Stimulated activated CD4-positive, alpha-beta T cell treated with anti-CD3 and anti-CD28 coated beads, Interleukin-2, amount 100 ng/mL, for 48 hours (primary cell): ENCODE results near the gene EPHA6.
"Not testable (repeated sequence)": the region's sequence is repeated elsewhere in the genome, so short reads cannot be mapped to it uniquely, and the experiment has no call there.

Source experiments
- DNase-seq, 2 donors: peaks; one replicate each; pipeline ENCODE4 v3.0.0-alpha.2; 2020

The EPHA6 gene

DNA sequence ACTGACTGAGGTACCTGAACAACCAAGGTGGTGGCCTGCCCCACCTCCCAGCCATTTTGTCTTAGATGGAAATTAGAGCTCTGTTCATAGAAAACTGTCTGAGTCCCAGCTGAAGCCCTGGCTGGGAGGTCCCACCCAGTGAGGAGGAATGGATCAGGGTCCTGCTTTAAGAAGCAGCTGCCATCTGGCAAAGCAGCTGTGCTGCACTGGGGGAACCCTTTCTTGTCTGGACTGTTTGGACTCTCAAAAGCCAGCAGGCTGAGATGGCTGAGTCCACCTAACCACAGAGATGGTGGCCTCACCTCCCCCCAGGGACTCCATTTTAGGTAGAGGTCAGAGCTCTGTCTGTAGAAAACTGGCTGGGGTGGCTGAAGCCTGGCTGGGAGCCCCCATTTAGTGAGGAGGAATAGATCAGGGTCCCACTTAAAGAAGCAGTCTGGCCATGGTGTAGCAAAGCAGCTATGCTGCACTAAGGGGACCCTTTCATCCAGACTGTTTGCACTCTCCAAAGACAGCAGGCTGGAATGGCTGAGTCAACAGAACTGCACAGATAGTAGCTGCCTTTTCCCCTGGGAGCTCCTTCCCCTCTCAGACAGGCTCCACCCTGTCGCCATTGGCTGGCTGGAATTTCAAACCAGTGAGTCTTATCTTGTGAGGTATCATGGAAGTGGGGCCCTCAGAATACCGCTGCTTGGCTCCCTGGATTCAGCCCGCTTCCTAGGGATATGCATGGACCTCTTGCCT, 116.9 kb downstream of the EPHA6 start:
- no peak for DNase-seq

DNA sequence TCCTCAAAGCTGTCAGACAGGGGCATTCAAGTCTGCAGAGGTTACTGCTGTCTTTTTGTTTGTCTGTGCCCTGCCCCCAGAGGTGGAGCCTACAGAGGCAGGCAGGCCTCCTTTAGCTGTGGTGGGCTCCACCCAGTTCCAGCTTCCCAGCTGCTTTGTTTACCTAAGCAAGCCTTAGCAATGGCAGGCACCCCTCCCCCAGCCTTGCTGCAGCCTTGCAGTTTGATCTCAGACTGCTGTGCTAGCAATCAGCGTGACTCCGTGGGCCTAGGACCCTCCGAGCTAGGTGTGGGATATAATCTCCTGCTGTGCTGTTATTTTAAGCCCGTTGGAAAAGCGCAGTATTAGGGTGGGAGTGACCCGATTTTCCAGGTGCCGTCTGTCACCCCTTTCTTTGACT, 127.7 kb downstream of the EPHA6 start:
- DNase-seq = not testable (repeated sequence)

DNA sequence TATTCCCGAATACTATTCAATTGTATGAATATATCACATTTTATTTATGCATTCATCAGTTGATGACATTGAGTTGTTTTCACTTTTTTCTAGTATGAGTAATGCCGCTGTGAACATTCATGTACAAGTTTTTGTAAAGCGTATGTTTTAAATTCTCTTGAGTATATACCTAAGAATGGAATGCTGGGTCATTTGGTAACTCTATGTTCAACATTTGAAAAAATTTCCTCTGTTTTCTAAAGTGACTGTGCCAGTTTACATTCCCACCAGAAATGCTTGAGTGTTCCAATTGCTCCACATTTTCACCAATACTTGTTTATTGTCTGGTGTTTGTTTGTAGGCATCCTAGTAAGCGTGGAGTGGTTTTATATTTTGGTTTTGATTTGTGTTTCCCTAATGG, 144.5 kb downstream of the EPHA6 start:
- DNase-seq = no peak

DNA sequence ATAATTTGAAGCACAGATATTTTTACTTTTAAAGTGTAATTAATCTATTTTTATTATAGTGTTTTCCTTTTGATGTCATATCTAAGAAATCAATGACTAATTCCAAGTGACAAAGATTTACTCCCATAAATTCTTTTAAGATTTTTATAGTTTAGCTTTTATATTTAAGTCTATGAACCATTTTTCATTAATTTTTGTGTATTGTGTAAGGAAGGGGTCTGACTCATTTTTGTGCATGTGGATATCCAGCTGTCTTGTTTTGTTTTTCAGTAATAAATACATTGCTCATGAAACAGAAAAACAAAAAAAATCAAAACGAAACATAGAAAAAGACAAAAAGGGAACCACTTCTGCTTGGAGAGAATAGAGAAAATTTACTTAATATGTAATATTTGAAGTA, 145.1 kb downstream of the EPHA6 start:
- DNase-seq = no peak

DNA sequence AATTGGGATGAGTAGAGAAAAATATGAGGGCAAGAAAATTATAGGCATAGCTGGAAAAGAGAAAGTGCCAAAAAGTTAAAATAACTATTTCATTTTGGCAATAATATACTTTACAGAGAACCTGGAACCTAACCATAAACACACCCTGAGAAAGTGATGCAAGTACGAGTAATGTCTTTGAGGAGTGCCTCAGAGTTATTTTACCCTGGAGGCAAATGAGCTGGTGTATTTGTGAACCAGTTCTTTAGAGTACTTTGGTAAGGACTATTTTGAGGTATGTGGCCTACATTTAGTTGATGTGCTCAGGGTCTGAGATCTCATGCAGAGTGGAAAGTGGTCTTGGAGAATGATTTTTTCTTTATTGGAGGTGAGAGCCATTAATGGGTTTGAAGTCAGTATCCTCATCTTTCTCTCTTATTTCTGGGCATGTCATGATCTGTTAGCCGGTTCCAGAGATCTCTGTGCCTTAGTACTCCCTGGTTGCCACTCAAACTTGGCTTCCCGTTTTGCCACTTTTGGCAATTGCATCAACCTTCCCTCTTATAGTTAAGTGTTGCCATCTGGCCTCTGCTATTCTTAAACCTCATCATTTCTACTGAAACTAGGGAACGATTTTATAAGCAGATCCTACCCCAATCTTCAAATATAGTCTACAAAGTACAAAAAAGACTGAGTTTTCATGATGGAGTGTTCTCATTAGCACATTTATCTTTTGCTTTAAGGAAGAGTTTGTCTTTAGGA, 145.7 kb downstream of the EPHA6 start:
- DNase-seq = no peak

DNA sequence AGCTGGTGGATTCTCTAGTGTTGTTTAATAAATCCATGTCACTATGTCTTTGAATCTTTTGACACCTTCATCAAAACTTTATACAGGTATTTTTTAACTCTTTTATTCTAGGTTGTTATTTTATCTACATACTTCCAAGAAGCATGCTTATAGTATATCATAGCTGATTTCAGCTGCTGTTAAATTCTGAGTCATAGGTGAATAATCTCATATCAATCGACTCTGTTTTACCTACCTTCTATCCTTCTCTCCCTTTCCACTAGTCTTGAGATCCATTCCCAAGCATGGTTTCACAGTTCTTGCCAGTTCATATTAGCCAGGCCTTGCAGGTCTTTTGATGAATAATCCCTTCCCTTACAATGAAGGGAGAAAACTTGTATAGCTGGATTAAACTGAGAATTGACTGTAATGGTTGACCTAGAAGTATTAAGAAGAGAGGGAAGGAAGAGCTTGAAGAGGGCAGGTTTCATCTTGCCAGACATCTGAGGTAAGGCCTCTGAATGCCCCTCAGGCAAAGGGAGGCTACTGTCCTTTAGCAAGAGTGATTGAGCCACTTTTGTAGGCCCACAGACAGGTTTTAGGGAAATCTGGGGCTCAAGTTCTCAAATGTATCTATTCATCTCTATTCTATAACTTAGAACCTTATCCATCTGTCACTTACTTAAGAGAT, 146.4 kb downstream of the EPHA6 start:
- DNase-seq = no peak

DNA sequence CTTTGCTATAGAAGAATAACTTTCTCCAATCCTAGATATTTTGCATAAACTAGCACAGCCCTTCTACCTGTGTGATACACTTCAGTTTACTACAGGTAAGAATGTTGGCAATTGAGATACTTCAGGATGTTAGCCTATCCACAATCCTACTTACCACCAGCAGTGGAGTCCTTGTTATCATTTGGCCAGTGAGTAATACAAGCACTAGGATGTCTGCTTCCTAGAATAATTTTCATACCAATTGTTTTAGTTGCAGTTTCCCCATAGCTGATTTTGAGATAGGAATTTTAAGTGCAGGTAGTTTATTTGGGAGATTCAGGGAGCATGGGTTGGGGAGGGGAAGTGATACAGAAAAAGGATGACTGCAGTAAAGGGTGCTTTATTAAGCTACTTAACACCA, 147.2 kb downstream of the EPHA6 start:
- no peak for DNase-seq

DNA sequence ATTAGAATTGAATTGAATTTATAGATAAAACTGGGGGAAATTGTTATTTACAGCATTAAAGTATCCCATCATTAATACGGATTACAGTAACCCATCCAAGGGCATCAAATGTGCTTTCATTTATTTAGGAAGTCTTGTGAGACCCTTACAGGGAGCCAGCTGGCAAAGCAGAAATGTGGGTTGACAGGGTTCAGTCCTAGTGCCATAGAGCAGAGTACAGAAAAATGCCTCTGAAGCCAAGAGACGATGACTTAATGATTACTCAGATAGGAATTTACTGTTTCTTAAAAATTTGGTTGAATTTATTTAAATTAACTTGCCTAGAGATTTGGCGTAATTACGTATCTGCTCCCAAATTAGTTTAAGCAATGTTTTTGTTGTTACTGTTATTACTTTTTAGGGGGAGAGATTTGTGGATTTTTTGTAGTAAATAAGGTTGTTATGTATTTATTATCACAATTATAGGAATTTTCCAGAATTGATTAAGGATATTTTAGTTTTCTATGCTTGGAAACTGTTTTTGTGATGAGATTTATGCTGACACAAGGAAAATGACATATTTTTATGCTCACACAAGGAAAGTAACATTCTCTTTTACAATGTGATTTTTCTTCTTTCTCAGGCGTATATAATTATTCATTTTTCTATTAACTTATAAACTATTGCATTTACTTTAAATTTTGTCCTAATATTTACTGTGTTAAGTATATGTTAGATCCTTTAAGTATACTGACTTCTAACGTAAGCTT, 152.0 kb downstream of the EPHA6 start:
- no peak for DNase-seq

DNA sequence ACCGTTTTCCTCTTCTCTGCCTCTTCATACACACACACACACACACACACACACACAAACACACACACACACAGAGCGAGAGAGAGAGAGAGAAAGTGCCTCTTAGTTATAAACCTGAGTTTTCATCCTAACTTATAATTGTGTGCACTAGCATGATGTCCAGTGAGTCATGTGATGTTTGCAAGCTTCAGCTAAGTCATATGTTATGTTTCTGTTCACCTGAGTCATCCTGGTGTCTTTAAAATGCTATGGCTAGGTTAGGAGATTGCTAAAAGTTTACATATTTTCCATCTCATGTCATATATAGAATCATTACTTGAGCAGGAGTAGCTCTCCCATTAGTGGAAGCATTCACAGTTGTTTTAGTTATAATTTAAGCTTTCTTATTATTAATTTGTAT, 155.8 kb downstream of the EPHA6 start:
- no peak for DNase-seq

DNA sequence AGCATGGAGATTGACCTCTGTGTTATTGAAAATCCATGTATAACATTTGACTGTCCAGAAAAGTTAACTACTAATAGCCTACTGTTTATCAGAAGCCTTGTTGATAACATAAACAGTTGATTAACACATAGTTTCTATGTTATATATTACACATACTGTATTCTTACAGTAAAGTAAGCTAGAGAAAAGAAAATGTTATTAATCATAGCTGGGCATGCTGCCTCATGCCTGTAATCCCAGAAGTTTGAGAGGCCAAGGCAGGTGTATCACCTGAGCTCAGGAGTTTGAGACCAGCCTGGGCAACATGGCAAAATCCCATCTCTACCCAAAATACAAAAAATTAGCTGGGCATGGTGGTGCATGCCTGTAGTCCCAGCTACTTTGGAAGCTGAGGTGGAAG, 163.3 kb downstream of the EPHA6 start:
- DNase-seq = no peak

DNA sequence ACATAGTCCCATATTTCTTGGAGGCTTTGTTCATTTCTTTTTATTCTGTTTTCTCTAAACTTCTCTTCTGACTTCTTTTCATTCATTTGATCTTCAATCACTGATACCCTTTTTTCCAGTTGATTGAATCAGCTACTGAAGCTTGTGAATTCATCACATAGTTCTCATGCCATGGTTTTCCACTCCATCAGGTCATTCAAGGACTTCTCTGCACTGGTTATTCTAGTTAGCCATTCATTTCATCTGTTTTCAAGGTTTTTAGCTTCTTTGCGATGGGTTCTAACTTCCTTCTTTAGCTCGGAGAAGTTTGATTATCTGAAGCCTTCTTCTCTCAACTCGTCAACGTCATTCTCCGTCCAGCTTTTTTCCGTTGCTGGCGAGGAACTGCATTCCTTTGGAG, 169.3 kb downstream of the EPHA6 start:
- DNase-seq = not testable (repeated sequence)

DNA sequence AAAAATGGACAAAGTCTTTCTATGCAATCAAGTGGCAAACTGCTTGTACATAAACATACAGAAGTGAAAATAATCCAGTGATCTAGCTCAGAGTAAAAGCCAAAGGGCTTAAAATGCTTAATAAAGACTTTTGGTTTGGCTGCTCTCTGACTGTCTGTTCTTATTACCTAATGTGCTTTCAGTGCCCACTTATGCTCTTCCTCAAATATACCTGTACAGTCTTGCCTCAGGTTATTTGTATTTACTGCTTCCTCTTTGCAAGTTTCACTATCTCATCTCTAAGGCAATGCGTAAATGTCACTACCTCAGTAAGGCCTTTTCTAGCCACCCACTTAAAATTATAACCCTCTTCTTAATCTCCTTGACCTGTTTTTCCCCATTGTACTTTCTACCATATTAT, 171.8 kb downstream of the EPHA6 start:
- no peak for DNase-seq

DNA sequence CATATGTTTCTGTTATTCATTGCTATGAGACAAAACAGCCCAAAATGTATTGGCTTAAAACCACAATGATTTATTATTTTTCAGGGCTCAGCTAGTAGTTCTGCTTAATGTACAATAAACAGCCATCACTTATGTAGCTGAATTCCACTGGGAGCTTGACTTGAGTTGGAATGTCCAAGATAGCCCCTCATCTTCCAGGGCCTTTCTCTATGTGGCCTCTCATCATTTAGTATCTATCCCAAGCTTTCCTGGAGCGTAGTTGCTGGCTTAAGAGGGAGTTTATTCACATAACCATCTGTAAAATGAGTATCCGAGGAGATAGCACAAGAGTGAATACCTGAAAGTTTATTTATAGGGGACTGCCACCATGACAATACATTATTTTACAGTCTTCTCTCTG, 176.8 kb downstream of the EPHA6 start:
- no peak for DNase-seq

DNA sequence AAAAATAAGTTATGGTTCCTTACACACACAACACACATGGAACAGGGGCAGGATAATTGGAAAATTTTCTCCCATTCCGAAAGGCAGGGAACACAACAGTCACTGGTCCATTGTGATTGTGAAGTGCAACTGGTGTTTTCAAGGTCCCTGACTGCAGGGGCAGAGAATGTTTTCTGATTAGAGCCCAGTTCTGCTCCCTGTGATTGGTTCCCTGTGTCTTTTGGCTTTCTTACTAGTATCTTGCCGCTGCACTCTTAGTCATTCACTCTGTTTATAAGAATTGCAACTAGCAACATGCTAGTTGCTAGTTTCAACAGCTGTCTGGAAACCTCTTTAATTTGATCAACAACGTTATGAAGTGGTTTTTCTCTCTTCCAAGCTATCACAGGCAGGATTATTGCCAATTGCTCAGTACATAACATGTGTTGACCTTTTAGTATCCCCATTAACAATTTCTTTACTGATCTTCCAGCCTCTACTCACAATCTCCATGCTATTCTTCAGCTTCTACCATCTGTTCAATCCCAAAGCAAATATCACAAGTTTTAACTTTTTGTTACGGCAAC, 177.5 kb downstream of the EPHA6 start:
- no peak for DNase-seq

DNA sequence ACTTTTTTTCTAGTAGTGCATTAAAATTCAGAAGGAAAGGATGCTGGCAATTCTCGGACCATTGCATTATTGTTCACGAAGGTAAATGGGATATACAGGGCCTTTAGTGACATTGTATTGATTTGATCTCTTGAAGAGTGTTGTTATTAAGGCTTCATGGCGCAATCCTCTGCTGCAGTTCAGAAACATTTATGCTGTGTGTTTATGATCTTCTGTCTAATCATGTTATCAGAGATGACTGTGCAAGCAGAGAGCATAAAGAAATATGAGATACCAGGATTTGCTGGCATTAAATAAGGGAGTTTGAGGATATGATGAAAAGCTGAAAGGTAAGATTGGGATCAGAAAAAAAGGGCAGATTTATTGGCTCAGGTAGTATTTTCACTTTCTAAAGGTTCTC, 180.6 kb downstream of the EPHA6 start:
- DNase-seq = no peak

DNA sequence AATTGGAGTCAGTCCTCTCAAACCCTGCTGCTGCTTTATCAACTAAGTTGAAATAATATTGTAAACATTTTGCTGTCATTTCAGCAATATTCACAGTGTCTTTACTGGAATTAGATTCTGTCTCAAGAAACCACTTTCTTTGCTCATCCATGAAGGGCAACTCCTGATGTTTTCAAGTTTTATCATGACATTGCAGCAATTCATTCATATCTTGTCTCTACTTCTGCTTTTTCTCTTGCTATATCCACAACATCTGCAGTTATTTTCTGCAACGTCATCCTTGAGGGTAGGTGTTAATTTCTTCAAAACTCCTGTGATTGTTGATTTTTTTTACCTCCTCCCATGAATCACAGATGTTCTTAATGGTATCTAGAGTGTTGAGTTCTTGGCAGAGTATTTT, 181.6 kb downstream of the EPHA6 start:
- no peak for DNase-seq

DNA sequence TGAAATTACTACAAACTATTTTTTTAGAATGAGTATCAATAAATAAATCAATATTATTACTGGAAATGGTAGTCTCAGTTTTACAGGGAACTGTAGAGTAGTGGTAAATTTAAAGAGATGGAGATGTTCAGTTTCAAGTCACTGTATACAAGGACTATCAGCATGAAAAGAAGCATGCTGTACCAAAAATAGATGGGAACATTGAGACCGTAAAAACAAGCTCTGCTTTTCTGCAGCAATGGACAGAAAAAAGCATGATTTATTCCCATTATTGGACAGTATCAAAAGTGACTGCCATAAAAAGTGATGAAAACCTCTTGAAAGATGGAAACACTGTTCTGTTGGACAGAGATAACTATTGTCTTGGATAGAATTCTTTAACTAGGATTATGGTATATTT, 187.2 kb downstream of the EPHA6 start:
- DNase-seq = no peak

DNA sequence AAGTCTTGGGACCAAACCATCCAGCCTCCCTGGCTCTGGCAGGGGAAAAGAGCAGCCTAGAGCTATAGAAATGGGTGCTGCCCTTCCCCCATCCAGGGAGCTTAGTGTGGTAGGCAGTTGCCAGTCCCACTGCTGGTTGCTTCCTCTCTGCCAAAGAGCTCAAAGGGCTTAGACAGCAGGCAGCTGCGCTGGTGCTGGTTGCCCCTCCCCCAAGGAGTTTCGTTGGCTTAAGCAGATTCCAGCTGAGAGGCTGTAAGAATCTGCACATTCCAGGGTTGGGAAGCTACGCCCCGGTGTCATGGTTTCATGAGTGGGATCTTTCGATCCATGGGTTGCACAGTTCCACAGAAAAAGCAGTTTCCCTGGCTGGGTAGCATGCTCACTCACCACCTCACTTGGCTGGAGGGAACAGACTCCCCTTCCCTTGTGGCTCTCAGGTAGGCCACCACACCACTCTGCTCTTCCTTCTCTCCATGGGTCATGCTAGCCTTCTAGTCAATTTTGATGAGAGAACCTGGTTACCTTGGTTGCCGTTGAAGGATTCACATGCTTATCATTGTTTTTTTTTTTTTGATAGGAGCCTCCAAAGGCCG, 195.1 kb downstream of the EPHA6 start:
- DNase-seq = no peak

DNA sequence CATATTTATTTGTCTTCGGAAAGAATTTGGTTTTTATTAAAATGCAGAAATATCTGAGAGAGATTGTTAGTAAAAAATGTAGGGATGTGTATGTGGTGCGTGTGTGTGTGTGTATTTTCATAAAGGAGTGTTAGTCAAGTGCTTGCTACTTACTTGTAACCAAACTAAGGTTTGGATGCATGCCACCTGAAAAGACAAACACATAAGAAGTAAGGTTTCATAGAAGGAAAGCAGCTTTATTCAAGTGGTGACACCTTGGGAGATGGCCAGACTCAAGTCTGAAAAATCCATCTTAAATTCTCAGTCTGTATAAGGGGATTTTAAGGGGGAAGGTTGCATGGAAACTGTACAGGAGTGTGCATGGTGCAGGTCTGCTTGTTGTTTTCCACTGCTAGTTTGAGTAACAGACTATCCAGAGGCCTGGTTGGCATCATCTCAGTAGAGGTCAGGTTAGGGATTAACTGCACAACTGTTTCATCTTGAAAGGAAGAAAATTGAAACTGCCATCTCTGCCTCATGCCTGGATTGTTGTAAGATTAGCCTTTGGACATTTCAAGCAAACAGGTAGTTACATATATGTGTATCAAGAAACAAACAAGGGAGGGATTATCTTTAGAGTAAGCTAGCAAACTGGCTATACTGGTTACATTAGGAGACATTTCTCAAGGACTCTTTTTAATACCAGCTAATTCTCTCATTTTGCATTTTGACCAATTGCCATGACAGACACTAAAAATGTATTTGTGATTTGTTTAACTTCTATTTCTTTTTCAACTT, 196.7 kb downstream of the EPHA6 start:
- no peak for DNase-seq

DNA sequence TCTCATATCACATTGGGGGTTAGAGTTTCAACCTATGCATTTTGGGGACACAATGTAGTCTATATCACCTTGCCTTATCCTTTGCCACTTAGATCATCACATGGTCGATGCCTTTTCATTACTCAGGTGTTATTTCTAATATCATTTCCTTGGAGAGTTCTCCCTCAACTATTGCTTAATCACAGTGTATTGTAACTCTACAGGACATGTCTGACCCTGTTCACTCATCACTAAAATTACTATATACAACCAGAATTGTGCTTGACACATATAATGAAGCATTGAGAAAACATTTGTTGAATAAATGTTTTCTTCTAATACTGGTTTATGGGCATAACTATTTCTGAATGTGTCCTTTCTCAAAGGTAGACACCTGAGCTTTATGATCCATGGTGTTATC, 207.4 kb downstream of the EPHA6 start:
- no peak for DNase-seq

DNA sequence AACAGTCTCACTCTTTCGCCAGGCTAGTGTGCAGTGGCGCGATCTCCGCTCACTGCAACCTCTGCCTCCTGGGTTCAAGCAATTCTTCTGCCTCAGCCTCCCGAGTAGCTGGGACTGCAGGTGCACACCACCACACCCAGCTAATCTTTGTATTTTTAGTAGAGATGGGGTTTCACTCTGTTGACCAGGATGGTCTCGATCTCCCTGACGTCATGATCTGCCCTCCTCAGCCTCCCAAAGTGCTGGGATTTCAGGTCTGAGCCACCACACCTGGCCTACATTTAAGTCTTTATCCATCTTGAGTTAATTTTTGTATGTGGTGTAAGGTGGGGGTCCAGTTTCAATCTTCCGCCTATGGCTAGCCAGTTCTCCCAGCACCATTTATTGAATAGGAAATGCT, 211.2 kb downstream of the EPHA6 start:
- not testable (repeated sequence) for DNase-seq

DNA sequence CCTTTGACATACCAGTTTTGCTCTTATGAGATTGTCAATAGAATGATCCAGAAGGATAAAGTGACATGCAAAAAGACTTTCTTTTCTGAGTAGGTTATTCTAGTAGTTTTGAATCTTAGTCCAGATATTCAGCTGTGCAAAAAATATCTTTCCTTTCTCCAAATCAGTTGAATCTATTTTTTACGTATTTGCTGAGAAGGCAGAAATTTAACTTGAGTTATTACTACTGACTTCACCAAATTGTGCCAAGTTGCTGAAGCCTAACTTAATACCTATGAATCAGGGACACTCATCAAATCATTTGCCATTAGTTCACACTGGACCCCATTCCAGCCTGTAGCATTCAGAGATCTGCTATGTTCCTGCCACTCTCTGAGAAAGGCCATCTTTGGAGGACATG, 215.6 kb downstream of the EPHA6 start:
- DNase-seq = no peak
